ENCODE results near the gene ZNF441. TPM values are rescaled to one million over a fixed set of nuclear protein-coding genes. Genes with fewer than 3 reads are reported as not detected.
A peak's percentile ranks its signal among the peaks of the same experiment; 100 is the strongest.

The ZNF441 gene
- total RNA-seq, 2 experiments from 2014 or later, result 3.6 to 4.3 TPM

DNA sequence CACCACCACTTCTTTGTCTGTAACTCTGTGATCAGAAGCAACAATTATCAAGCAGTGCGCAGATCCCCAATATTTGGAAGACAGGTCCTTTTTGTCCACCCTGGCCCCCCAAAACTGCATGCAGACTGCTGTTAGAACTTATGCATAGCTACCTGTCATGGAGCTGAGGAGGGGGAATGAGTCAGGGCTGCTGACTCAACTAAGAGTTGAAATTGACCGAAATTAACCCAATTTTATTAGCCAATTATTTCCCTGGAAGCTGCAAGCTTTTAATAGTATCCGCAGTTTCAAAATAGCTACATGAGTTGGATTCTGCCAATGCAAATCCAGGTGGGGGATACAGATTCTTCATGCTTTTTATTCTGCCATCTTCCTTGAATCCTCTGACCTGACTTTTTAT lies 17.6 kb downstream of the ZNF441 start:
- DNase-seq (no peak), ATAC-seq (no peak)
- Mint-ChIP-seq H3K27ac (no peak overlapping the region), H3K9me3 (peaks cover 62% of the 10 kb centered on the region), H3K36me3 (ENCODE audit: low read depth) (peaks cover 52% of the 10 kb centered on the region), H3K4me1 (ENCODE audit: low read depth) (peaks cover 2% of the 10 kb centered on the region), H3K4me3 (no peak overlapping the region), H3K27me3 (no peaks in the 10 kb centered on the region)
- CTCF ChIA-PET, result interaction anchor here (0.6 to 1.0 kb wide), 2 partner anchors 13 to 377 kb away, joined by 3 to 6 read pairs; no protein-coding TSS in a partner anchor
- POLR2A ChIA-PET, result no interaction called here
- TF ChIP-seq, protein P1, sequence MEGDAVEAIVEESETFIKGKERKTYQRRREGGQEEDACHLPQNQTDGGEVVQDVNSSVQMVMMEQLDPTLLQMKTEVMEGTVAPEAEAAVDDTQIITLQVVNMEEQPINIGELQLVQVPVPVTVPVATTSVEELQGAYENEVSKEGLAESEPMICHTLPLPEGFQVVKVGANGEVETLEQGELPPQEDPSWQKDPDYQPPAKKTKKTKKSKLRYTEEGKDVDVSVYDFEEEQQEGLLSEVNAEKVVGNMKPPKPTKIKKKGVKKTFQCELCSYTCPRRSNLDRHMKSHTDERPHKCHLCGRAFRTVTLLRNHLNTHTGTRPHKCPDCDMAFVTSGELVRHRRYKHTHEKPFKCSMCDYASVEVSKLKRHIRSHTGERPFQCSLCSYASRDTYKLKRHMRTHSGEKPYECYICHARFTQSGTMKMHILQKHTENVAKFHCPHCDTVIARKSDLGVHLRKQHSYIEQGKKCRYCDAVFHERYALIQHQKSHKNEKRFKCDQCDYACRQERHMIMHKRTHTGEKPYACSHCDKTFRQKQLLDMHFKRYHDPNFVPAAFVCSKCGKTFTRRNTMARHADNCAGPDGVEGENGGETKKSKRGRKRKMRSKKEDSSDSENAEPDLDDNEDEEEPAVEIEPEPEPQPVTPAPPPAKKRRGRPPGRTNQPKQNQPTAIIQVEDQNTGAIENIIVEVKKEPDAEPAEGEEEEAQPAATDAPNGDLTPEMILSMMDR (IDR thresholded peaks at IDR 0.05), result no peak
- intact Hi-C loops (cut with micrococcal nuclease), result no loop called here

DNA sequence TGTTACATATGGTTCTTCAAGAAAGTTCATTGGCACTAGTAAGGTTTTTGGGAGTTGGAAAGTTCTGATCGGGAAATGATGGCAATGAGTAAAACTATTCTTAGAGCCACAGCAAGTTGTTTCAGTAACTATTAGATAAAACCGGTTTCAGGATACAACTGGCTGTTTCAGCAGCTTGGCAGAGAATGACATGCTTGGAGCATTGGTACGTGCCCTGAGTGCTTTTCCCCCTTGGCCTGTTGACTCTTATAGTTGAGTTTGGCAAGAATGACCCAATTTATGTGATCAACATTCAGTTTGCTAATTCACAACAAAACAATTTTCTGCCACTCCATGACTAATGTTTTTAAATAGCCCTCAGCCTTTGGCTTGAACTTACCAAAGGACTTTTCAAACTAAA lies 20.7 kb downstream of the ZNF441 start:
- TF ChIP-seq, protein P1 (IDR thresholded peaks at IDR 0.05), result no peak
- no peaks in the 10 kb centered on the region for H3K27me3 Mint-ChIP-seq
- ChIA-PET CTCF (interaction anchor here (1.1 kb wide), 1 partner anchor 128 kb away, joined by 3 read pairs; no protein-coding TSS in a partner anchor), POLR2A (no interaction called here)
- peaks cover 49% of the 10 kb centered on the region for H3K9me3 Mint-ChIP-seq
- no peak for ATAC-seq
- DNase-seq, result no peak
- no peak overlapping the region for H3K4me3 Mint-ChIP-seq
- peaks cover 2% of the 10 kb centered on the region for H3K4me1 Mint-ChIP-seq (ENCODE audit: low read depth)
- H3K27ac Mint-ChIP-seq, result no peak overlapping the region
- intact Hi-C loops (cut with micrococcal nuclease), result no loop called here
- H3K36me3 Mint-ChIP-seq (ENCODE audit: low read depth), result peaks cover 30% of the 10 kb centered on the region

DNA sequence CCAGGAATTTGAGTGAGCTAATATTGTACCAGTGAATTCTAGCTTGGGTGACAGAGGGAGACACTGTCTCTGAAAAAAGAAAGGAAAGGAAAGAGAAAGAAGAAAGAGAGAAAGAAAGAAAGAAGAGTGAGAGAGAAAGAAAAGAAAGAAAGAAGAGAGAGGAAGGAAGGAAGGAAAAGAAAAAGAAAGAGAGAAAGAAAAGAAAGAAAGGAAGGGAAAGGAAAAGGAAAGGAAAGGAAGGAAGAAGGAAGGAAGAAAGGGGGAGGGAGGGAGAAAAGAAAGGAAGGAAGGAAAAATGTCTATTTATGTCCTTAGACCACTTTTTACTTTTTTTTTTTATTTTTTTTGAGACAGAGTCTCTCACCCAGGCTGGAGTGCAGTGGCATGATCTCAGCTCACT lies 26.1 kb downstream of the ZNF441 start:
- TF ChIP-seq, protein P1 (IDR thresholded peaks at IDR 0.05), result no peak
- peaks cover 8% of the 10 kb centered on the region for H3K4me1 Mint-ChIP-seq (ENCODE audit: low read depth)
- ChIA-PET CTCF (no interaction called here), POLR2A (no interaction called here)
- ATAC-seq, result no peak
- no peak overlapping the region for H3K27ac Mint-ChIP-seq
- intact Hi-C loops (cut with micrococcal nuclease), result no loop called here
- peaks cover 3% of the 10 kb centered on the region for H3K36me3 Mint-ChIP-seq (ENCODE audit: low read depth)
- H3K27me3 Mint-ChIP-seq, result no peaks in the 10 kb centered on the region
- peaks cover 17% of the 10 kb centered on the region for H3K9me3 Mint-ChIP-seq
- no peak for DNase-seq
- H3K4me3 Mint-ChIP-seq, result no peak overlapping the region

DNA sequence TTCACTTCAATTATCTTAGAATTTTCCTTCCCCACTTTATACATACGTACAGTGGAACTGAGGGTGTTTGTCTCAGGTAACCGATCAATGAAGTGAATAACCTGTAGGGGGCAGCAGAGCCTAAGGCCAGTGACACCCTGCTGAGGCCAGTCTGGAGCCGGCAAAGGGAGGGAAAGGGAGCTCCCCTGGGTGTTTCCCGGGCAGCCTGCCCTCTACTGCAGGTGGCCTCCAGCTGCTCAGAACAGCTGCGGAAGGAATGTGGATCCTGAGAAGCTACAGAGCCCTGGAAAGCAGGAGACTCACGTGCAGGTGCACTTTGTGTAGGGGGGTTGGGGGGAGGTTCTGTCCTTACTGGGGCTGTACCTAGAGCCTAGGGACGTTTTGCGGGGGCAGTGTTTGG lies 30.7 kb downstream of the ZNF441 start:
- H3K27me3 Mint-ChIP-seq, result no peaks in the 10 kb centered on the region
- intact Hi-C loops (cut with micrococcal nuclease), result loop anchor here (5.0 kb wide), 1 partner anchor 345 kb away; the partner anchor contains the start of gene ZNF20
- DNase-seq (peak; percentile 89), ATAC-seq (peak; percentile 65)
- H3K9me3 Mint-ChIP-seq, result peaks cover 3% of the 10 kb centered on the region
- TF ChIP-seq, protein P1 (IDR thresholded peaks at IDR 0.05), result peak; percentile 83
- ChIA-PET CTCF (interaction anchor here (0.6 to 5.2 kb wide), 61 partner anchors 8 to 698 kb away, joined by 3 to 69 read pairs (median 5); partner anchors contain the start of genes ZNF20, ZNF439, ZNF440 and ZNF441), POLR2A (interaction anchor here (0.7 to 2.1 kb wide), 5 partner anchors 14 to 254 kb away, joined by 3 to 8 read pairs (median 3); partner anchors contain the start of gene ZNF440)
- peaks cover 3% of the 10 kb centered on the region for H3K36me3 Mint-ChIP-seq (ENCODE audit: low read depth)
- peak overlapping the region; percentile 87 for H3K4me3 Mint-ChIP-seq
- H3K4me1 Mint-ChIP-seq (ENCODE audit: low read depth), result peaks cover 14% of the 10 kb centered on the region
- peak overlapping the region; percentile 6 for H3K27ac Mint-ChIP-seq

All from activated CD8-positive, alpha-beta T cell treated with anti-CD3 and anti-CD28 coated beads for 36 hours (primary cell).